DMS153 (cell line): ENCODE results near the gene CIITA.

Experiments
- DNase-seq: peaks from one replicate; lab custom pipeline; 2025; lab: John Stamatoyannopoulos, UW

Gene CIITA

DNA sequence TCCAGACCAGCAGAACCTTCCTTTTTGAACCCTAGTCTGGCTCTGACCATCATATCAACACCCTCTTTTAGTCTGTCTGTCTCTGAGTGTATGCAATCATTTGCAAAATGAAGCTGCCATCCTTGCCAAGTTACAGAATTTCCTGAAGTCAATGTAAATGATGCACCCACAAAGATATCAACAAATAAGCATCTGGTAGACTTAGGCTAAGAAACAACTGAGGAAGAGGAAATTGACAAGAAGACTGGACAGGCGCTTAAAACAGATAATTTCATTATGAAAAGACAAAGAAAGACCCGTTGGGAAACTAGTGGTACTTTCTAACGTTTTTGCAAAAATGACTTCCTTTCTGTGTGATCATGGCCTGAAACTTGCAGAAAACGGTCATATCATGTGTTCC lies 24.7 kb upstream of the CIITA start:
- DNase-seq: no peak

DNA sequence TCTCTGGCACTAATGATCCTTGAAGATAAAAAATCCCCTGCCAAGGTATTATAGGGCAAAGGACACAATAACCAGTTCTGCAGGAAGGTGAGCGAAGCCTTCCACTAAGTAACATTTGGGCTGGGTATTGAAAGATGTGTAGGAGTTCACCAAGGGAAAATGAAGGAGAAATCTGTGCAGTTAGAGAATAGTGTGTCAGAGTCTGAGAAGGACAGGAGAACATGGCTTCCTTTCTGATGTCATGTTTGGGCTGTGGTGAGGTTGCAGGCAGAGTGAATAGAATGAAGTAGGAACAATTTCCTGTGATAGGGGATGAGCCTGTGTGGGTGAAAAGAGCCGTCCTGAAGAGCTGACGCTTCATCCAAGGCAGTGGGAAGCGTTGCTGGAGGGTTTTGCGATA lies 24.1 kb upstream of the CIITA start:
- no peak for DNase-seq

DNA sequence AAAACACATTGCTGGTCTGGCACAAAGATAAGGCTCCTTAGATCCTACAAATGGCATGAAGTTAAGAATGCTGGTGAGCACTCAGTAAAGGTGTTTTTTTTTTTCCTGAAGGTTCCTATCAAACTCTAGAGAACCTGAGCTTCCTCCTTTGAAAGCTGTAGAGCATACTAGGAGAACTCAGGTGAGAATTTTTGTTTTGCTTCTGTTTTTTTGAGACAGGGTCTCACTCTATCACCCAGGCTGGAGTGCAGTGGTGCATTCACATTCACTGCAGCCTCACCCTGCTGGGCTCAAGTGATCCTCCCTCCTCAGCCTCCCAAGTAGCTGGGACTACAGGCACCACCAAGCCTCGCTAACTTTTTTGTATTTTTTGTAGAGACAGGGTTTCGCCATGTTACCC lies 21.0 kb upstream of the CIITA start:
- DNase-seq: no peak

DNA sequence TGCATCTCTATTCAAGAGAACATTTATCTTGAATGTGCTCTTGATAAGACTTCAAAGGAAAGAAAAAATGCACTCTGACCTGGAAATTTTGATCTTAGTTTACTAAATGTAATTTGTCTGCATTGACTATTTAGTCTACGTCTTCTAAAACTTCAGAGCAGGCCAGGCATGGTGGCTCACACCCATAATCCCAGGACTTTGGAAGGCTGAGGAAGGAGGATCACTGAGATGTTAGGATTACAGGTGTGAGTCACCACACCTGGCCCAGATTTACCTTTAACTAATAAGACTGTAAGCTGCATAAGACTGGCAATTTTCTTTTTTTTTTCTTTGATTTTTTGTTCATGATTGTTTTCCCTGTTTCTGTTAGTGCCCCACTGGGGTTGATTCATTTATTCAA lies 18.8 kb upstream of the CIITA start:
- no peak for DNase-seq

DNA sequence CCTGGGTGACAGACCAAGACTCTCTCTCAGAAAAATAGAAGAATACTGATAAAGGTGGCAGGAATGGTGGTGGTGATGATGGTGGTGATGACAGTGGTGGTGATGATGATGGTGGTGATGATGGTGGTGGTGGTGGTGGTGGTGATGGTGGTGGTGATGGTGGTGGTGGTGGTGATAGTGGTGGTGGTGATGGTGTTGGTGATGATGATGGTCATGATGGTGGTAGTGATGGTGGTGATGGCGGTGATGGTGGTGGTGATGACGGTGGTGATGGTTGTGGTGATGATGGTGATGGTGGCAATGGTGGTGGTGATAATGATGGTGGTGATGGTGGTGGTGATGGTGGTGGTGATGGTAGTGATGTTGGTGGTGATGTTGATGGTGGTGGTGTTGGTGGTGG lies 18.0 kb upstream of the CIITA start:
- no peak for DNase-seq

DNA sequence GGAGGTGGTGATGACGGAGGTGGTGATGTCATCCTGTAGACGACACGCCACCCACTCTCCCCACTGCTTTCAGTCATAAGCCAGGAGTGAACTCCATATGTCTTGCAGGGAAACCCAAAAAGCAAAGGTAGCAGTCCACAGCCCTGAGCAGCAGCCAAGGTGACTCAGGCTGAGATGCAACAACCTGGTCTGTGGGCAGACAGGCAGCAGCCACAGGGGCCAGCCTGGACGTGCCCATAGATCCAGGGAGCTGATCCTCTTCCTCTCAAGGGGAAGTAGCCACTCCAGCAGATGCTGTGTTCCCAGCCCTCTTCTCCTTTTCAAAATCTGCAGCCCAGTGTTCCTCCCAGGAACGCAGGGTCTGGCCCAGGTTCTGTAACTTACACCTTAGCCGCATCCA lies 17.3 kb upstream of the CIITA start:
- DNase-seq: no peak

DNA sequence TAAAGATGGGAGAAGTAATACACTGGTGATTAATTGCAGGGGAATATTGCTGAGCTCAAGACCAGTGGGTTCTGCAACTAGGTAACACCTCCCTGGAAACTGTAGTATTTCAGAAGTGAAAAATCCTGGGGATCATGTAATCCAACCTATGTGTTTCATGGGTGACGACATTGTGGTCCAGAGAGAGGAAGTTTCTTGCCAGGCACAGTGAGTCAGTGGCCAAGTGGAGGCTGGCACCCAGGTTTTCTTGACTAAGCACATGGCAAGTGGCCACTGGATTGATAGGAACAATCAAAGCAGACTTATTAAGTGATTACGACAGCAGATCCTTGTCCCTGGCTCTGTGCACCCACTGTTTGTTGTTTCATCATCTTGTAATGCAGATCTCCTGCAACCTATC lies 14.6 kb upstream of the CIITA start:
- no peak for DNase-seq

DNA sequence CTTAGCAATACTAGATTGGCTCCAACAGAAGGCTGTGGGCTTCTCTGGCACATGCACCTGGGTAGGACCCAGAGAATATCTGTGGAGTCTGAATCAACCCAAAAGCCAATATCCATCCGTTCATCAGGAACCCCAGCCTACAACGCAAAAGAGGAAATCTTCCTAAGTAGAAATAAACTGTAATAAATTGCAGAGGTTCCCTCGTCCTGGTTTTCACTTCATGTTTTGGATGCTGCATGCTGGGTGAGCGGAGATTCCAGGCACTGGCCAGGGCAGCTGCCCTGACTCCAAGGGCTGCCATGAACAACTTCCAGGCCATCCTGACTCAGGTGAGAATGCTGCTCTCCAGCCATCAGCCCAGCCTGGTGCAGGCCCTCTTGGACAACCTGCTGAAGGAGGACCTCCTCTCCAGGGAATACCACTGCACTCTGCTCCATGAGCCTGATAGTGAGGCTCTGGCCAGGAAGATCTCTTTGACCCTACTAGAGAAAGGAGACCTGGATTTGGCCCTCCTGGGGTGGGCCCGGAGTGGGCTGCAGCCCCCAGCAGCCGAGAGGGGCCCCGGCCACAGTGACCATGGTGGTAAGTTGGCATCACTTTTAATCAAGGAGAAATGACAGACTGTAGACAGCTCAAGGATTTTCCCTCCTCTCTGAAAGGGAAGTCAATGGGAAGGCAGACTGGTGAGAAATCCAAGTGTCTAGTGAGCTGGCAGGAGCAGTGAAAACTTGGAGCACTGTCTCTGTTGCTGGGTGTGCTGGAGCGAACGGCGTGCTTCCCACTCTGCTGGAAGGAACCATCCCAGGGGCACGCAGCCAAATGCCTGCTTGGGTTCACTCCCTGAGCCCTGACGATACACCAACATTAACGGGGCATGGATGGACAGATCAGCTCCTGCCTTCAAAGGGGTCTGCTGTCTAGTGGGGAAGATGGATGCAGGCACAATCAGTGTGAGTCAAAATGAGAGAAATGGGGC lies 10.7 kb upstream of the CIITA start:
- no peak for DNase-seq

DNA sequence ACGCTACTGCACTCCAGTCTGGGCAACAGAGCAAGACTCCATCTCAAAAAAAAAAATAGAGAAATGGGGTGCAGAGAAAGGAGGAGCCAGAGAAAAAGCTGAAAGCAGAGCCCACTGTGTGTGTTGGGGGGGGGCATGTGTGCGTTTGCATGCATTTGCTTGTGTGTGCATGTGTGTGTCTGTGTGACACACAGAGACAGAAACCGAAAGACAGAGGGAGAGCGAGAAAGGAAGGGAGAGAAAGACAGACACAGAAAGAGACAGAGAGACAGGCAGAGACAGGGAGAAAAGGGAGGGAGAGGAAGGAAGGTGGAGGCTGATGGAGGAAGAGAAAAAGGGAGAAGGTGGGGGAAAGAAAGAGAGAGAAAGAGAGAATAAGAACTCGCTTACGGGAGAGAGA lies 9.8 kb upstream of the CIITA start:
- no peak for DNase-seq

DNA sequence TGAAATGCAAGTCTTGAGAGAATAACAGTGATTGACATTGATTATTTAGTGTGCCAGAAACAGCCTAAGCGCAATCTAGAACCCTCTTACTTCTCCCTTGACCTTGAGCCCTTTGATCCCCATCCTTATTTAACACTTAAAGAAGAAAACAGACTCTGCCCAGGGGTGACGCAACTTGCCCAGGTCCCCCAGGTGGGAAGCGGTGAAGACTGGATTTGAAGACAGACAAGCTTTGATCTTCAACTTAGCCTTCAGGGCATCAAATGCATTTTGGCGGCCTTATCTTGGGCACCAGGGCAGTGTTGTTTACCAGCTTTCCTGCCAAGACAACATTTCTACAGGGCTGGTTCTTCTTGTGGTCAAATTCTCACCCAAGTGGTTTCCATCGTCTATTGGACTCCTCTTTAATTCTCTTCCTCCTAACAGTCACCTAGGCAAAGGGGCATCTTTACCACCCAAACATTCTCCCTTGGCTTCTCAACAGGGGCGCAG lies 8.9 kb upstream of the CIITA start:
- DNase-seq: no peak

DNA sequence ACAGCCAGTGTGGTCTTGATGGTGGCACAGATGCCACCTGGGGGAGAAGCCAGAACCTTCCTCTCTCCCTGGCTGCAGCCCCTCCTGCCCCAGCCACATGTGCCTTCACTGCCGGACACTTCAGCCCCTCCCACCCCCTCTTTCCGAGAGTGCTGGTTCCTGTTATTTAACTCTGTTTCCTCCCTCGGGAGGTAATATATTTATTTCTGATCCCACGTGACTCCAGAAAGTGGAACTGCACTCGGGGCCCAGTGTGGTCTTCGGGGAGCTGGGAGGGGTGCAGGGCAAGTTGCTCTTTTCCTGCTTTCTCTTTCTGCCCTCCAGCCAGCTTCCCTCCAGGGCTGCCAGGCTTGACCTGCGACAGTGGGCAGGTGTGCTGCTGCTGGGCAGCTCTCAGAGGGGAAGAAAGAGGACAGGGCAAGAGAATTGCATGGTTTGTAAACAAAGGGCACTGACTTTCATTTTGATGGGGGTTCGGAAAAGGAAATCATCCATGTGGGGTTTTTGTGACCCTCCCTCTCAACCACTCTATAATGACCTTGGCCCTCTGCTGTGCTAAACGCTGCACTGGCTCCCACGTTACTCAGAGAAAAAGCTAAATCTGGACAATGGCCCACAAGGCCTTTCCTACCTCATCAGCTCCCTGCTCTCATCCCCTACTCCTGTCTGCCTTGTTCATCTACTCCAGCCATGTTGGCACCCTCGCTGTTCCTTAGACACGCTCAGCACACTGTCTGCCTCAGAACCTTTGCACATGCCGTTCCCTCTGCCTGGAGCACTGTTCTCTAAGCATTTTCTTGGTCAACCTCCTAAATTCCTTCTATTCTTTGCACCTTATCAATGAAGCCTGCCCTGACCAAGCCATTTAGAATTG lies 8.2 kb upstream of the CIITA start:
- no peak for DNase-seq

DNA sequence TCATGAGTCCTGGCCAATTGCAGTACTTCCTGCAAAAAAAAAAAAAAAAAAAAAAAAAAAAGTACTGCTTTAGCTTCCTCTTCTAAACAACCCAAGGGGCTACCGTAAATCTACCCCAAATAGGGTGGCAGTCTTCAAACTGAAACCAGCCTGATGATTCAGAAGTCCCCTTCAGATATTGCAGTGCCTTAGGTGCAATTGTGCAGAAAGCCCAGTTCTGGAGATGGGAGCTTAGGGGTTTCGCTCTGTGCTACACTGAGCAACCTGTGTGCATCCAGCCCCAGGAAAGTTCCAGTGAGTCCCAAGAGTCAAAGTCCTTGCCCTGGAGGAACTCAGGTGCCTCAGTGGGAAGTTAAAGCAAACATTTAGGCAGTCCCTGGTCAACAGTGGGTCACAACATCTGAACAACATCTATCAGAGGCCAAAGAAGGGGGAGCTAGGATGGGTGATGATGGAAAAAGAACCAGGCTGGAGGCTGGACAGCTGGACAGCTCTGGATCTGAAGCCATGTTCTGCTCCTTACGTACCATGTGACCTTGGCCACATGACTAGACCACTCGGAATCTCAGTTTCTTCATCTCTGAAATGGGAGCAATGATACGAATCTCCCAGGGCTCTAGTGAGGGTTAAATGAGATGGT lies 6.7 kb upstream of the CIITA start:
- DNase-seq: no peak

DNA sequence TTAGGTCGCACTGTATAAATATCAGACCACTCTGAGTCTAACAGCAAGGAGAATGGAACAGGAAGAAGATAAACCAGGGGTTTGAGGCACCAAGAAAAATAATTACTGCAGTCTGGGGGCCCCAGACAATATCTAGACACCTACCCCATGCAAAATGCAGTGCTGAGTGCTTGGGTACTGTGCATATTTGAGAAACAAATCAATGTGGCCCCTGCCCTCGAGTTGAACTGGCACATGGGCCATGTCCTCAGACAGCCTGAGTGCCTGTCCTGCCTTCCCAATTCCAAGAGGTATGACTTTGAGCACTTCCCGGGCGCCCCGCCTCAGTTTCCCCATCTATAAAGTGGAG lies 6.2 kb upstream of the CIITA start:
- DNase-seq: no peak

DNA sequence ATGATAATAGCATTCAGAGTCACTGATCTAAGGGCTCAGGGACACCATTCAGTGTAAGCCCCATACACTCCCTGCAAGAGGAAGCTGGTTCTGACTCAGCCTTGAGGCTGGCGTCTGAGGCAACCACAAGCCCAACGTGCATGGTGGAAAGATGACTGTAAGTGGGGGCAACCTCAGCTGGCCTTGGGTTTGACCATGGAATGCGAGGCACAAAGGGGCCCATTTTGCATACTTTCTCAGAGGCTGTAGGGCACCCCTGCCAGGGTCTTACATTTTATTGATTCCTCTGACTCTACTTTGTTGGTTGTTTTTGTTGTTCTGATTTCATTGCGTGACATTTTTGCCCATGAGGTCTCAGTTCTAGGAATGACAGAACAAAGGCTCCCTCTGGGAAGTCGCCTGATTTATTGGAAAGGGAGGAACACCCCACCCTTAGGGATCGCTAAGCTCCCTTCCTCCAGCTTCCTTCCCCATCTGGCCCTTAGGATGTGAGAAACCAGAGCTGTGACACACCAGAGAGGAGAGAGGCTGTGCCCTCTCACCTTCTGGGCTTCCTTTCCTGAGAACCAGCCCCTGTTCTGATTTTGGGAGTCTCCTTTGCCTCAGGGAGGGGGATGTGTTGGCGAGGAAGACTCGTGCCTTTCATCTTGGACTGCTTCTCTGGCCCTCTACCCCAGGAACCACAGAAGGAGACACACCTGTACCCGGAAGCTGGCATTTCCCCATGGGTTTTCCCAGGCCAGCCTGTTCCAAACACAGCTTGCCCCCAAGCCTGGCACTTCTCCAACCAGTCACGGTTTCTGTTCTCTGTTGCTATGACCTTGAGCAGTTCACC lies 5.6 kb upstream of the CIITA start:
- peak; percentile 56 for DNase-seq

DNA sequence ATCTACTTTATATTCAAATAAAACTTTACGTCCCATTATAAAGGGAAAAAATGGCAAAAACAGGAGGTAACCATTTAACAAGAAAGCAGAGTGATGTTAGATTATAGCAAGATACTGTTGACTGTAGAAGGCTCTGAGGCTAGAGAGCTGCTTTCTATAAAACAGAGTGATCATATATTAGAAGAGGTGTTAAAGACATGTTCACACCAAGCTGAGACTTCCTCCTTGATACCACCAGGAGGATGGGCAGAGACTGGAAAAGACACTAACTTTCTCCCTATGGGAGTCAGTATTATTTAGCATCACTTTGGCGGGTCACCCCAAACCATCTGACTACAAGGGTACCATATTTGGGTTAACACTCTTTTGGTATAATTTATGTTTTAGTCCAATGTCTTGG lies 687 bp upstream of the CIITA start:
- DNase-seq: no peak

DNA sequence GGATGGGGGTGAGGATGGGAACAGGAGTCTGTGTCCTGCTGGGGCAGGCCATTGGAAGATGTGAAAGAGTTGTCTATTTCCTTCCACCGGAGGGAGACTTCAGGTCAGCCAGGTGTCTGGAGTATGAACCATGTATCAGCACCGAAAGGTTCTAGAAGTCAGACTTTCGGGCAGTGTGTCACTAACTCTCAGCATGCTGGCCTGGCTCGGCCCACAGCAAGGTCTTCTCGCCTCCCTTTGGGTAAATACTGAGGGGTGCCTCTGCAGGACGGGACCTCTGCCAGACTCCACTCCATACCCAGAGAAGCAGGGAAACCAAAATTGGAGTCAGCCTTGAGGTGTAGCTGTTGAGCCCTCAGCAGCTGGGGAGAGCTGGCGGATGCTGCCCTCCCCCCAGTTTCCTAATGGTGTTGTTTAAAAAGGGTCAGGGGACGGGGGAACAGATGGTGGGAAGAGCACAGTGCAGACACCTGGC lies 507 bp downstream of the CIITA start:
- DNase-seq: no peak

DNA sequence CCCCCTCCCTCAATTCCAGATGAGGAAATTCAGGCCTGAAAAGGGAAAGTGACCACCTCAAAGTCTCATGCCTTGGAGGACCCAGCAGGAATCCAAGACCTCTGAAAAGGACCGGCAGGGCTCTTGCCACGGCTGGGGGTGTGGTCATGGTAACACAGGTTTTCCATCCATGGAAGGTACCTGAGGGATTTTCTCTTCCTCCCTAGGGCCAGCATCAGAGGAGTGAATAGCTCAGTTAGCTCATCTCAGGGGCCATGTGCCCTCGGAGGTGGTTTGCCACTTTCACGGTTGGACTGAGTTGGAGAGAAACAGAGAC lies 1.3 kb downstream of the CIITA start:
- no peak for DNase-seq

DNA sequence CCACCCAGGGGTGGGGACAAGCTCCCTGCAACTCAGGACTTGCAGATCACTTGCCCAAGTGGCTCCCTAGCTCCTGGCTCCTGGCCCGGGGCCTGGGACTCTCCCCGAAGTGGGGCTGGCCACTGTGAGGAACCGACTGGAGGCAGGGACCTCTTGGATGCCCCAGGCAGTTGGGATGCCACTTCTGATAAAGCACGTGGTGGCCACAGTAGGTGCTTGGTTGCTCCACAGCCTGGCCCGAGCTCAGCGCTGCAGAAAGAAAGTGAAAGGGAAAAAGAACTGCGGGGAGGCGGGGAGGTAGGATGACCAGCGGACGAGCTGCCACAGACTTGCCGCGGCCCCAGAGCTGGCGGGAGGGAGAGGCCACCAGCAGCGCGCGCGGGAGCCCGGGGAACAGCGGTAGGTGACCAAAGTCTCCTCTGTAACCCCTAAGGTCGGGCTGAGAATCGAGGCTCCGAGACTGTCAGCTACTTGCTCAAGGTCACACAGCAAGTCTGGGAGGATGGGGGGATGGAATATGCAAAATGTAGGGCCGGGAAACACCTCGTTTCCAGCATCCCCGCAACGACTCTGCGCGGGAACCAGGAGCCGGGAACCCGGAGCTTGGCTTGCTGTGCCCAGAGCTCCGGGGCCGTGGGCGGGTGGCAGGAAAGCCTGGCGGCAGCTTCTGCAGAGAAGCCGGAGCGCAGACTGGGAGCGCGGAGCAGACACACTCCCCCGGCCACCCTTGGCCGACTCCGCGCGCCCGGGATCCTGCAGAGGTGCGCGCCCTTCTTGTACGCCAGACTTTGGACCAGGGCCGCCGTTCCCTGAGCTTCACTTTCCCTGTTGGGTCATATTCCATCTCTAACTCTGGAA lies 1.9 kb downstream of the CIITA start:
- no peak for DNase-seq

DNA sequence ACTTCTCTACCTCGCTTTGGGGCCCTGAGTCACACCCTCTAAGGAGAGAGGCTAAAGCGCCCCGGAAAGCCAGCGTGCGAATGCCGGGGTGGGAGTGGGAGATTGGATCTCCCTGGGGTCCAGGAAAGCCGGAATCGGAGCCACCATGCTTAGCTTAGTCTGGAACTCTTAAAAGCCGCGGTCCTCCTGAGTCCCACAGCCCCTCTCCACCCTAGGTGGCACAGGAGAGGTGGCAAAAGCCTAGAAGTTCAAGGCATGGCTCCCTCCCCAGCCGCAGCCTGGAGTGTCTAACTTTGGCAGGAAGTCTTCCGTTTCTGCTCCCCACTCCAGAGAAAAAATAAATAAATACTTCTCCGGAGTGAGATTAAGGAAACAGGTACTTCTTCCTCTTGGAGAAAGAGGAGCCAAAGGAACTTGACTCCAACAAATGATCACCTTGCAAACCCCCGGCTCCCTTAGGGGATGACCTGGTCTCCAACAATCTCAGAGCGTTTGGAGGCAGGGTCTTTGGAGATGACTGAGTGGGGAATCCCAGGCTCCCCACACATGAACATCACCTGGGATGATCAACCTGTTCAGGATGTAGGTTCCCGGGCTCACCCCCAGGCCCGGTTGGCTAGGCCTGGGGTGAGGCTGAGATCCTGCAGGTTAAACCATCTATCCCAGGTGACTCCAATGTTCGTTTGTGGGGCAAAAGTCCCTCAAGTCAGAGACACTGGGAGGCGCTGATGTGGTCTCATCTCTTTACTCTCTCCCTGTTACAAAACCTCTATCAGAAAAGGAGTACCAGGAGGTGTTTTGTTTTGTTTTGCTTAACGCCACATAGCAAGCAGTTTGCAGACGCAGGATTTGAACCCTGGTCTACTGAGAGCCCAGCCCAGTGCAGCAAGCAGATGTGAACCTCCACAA lies 2.9 kb downstream of the CIITA start:
- no peak for DNase-seq
